ENCODE measurements around the gene OPALIN.
"Not testable (repeated sequence)": the region's sequence is repeated elsewhere in the genome, so short reads cannot be mapped to it uniquely, and the experiment has no call there.

OPALIN gene

DNA sequence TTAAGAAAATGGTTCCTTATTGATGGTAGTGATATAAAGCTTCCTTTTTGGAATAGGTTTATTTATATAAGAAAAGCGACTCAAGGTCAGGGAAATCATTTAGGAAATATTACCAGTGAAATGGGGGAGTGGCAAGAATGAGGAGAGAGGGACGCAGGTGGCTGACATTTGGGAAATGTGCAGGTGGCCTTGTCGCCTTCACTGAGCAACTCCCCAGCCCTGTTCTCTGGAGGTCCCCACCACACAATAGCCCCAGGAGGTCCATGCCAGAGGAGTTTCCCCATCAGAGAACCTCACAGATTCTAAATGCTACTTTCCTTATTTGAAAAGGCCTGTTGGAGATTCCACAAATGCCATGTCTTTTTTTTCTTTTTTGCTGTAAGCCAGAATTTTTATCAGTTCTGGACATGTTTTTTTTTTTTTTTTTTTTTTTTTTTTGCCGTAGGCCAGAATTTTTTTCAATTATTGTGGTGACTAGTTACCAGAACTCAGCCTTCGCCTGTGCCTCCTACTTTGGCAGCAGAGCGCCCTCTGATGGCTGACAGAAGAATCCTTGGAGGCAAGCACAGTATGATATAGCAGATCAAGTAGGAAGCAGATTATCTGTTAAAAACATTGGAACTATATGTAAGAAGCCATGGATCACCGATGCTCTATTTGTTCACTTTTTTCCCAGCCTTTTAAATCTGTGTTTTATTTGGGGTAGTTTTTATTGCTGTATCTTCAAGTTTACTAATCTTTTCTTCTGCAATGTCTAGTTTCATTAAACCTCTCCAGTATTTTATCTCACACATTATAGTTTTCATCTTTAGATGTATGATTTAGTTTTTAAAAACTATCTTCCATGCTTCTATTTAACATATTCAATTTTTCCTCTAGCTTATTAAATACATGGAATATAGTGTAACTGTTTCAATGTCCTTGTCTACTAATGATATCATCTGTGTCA lies 18.6 kb downstream of the OPALIN start:
- DNase-seq (ENCODE audit: extremely low read depth in 1 of 2, low read depth in 1 of 2), result peak; percentile 1 to 8

DNA sequence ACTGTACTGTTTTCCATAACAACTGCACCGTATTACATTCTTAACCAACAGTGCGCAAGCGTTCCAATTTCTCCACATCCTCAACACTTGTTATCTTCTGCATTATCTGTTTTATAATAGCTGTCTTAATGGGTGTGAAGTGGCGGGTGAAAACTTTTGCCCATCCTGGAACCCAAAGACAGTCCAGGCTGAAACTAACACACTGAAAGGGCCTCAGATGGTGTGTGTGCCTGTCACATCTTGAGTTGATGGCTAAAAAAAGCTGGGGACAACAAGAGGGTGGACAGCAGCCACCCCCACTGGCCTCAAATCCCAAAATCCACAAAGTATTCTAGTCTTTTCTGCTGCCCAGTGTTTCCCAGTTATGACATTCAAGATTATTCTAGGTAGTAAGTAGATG lies 19.4 kb downstream of the OPALIN start:
- no peak for DNase-seq (ENCODE audit: extremely low read depth in 1 of 2, low read depth in 1 of 2)

DNA sequence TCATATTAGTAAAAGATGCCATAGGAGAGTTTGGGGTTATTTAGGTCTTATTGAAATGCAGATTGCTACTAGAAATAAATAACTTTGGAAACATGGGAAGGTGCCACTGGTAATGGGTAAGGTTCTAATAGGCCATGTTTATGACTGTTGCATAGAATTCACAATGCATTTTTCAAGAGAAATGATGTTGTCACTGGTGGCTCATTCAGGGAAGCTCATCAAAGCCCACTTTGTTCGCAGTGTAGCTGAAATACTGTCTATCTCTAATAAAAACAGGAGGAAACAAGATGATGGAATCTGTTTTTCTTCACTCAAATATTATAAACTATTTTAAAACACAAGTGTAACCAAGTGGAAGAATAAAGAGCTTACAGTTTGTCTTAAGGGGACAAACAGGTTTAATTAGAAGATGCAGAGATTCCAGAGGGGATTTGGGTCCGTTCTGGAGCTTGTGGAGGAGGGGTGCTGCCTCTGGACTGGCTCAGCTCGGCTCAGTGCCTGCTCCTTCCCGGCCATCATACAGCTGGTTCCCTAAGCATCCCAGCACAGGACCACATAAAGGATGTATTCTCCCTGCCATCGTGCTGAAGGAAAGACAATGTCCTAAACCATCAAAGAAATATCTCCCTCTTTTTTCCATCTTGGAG lies 20.4 kb downstream of the OPALIN start:
- no peak for DNase-seq (ENCODE audit: extremely low read depth in 1 of 2, low read depth in 1 of 2)

DNA sequence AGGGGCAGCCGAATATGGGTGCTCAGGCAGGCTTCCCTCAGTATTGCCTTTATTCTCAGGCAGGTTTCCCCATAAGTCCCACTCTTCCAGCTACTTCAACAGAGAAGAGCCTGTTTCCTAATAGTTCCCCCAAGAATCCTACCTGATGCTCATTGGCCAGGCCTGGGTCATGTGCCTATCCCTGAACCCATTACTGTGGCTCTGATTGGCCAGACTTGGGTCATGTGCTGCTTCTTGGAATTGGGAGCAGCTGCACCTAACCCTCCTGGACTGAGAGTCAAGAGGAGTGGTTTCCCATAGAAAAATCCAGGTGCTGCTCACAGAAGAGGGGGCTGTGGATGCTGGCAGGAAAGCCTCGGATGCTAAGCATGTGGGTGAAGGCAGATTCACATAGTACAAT lies 21.7 kb downstream of the OPALIN start:
- DNase-seq (ENCODE audit: extremely low read depth in 1 of 2, low read depth in 1 of 2), result no peak

DNA sequence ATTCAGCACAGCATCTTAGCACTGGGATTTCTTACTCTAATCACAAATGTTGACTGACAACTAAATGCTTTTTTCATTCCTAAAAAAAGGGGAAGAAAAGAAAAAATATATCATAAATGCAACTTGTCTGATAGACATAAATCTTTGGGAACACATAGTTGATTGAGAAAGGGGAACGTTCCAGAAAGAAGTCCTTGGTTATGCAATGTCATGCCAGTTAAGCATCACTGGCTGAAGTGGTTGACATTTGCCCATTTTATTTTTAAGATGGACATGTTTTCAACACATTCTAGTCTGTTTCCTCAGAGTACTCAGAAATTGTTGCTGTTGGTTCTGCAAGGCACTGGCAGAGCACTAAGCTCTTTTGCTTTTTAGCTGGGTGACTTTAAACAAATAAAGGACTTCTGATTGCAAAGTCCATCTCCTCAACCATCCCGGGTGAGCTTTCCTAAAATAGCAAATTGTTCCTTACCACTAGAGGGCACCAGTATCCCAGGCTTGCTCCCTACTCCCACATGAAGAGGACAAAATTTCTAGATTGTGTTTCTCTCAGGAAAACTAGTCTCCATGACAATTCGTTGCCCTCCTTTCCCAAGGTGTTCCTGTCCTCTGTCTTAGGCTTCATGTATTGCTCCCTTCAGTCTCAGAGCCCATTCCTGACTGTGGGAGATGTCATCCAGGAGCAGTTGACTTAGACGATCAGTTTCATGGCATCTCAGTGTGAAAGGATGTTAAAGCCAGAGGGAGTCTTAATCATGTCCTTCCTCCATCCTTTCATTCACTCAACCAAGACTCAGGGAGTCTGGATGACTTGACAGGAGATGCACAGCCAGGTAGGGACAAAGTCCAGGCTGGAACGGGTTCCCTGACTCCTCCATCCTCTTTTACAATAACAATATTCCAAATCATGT lies 23.9 kb downstream of the OPALIN start:
- no peak for DNase-seq (ENCODE audit: extremely low read depth in 1 of 2, low read depth in 1 of 2)

DNA sequence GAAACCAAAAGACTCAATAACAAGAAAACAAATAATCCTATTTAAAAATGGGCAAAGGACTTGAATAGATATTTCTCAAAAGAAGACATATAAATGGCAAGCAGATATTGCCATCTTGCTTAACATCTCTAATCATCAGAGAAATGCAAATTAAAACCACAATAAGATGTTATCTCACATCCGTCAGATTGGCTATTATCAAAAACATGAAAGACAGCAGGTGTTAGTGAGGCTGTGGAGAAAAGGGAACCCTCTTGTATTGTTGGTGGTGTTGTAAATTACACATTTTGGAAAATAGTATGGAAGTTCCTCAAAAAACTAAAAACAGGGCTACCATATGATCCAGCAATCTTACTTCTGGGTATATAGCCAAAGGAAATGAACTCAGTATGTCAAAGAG lies 25.7 kb downstream of the OPALIN start:
- DNase-seq (ENCODE audit: extremely low read depth in 1 of 2, low read depth in 1 of 2), result no peak

DNA sequence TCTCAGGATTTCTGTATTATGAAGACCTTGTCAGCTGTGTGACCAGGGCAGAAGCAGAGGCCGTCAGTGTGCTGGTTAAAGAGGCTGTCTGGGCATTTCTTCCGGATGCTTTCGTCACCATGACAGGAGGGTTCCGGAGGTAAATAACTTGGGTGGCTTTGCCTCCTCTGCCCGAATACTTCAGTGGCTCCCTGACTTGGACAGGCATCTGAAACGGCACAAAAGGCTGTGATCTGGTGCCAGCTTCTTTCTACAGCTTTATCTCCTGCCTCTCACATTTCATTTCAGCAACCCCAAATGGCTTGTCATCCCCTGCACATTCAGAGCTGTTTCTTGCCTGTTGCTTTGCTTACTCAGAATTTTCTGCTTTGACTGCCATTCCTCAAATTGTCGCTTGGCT lies 31.3 kb downstream of the OPALIN start:
- no peak for DNase-seq (ENCODE audit: extremely low read depth in 1 of 2, low read depth in 1 of 2)

DNA sequence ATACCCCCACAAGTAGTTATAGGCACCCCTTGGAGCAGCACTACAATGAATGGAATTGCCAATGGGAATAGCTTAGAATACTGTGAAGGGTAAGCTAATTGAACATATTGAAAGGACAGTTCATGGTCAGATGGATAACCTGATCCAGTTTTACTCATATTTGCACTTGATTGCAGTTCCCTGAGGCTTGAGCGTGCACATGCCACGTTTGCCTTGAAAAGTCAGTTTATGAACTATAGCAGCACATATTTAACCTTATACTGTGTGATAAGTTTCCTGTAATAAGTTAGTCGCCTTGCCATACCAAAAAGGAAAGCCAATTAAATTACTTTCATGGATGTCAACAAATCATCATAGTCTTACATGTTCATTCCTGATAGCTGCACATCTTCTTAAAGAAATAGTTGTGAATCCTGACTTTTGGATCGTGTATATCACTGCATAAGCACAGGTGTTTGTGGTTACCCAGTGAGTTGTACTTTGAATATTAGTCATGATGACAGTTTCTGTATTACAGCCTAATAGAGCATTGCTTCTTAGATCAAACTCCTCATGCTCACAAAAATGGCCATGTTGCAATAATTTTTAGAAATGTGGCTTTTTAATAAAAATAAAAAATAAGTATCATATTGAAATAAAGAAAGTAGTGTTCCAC lies 33.0 kb downstream of the OPALIN start:
- no peak for DNase-seq (ENCODE audit: extremely low read depth in 1 of 2, low read depth in 1 of 2)

DNA sequence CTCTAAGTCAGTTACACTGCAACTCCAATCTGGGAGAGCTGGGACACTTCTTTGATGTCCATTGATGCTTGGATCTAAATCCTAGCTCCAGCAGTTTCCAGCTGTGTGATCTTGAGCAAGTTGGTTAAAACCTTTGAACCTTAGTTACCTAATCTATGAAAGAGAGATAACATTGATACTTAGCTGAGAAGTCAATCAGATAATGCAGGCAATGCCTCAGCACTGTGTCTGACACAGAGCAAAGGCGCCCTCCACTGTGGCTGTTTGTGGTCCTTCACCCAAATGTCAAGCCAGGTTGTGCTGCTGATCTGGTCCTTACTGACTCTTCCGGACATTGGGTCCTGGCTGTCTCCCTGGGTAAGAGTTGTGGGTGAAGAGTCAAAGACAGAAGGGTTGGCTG lies 34.4 kb downstream of the OPALIN start:
- DNase-seq (ENCODE audit: extremely low read depth in 1 of 2, low read depth in 1 of 2), result no peak

DNA sequence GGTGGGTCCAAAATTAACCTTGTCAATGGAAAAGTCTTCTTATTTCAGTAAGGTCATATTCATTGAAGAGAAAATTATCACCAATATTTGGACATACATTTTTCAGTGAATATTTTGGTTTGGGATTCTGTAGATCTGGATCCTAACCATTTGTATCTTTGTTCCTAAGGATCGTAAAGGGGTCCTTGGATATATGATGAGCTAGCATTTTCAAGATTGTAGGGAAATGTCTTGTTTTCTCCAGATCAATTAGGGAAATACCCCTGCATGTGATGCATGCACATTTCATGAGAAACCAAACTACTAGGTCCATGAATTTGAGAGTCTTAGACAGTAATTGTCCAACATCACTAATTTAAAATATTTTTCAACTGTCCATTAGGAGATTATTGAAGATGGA lies 36.5 kb downstream of the OPALIN start:
- DNase-seq (ENCODE audit: extremely low read depth in 1 of 2, low read depth in 1 of 2), result no peak

DNA sequence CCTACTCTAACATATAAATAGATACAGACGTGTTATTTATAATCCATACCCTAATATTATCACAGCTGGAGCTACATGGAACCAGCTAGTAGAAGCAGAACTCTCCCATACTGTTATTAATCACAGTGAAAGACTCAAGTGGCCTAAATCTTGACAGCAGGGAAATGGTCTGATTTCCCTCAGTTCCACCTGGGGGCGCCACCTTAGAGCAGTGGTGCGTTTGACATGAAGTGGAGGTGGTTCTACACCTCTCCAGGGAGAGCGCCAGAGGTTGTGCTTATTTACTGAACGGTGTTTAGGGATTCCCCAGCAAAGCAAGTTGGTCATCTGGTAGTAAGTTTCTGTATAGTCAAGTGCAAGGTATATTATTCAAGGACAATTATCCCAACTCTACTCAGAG lies 37.0 kb downstream of the OPALIN start:
- DNase-seq (ENCODE audit: extremely low read depth in 1 of 2, low read depth in 1 of 2), result no peak

DNA sequence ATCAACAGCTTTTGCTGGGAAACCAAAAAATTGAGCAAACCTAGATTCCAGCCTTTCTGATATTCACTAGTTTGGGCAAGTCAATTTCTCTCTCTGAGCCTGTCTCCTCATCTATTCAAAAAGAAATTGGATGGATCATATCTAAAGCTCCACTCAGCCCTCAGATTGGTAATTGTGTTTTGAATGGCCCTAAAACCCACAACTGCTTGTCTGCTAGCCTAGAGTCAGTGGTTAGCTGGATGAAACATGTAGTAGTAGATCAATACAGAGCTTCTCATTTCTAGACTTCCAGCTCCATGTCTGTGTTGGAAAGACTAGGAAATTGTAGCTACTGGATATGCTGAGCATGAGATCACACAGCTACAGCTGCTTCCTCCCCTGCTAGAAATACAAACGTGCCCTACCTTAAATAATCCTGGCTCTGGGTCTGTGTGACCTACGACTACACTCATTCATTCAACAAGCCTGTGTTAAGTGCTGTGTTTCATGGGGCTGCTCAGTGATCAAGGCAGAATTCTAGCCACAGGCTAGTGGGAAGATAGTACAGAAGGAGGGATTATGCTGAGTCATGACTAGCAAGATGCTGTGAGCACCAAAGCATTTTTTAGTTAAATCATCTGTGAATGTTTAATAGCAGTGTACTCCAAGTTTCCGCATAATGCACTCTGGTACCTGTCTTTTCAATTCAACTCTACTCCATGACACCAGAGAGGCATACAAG lies 38.9 kb downstream of the OPALIN start:
- no peak for DNase-seq (ENCODE audit: extremely low read depth in 1 of 2, low read depth in 1 of 2)

DNA sequence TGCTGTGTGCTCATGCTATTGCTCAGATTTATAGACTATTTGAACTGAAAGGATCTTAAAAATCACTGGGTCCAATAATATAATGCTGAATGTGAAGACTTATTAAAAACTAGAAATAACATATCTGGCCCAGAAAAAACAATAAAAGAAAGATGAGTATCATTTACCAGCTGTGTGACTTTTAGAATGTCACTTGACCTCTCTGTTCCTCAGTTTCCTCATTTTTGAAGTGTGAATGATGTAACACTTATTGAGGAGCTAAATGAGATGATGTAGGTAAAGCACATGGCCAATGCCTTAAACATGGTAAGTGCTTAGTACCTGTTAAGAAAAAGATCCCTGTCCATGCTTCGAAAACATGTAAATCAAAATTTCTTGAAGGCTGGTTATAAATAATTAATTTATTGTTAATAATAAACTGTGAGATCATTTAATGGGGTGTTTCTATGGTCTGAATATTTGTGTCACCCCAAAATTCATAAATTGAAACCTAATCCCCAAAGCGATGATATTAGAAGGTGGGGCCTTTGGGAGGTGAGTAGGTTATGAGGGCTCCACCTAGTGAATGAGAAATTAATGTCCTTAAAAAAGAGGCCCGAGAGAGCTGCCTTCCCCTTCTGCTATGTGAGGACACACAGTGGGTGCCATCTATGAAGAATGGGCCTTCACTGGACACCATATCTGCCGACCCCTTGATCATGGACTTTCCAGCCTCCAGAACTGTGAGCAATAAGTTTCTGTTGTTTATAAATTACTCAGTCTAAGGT lies 41.6 kb downstream of the OPALIN start:
- no peak for DNase-seq (ENCODE audit: extremely low read depth in 1 of 2, low read depth in 1 of 2)

DNA sequence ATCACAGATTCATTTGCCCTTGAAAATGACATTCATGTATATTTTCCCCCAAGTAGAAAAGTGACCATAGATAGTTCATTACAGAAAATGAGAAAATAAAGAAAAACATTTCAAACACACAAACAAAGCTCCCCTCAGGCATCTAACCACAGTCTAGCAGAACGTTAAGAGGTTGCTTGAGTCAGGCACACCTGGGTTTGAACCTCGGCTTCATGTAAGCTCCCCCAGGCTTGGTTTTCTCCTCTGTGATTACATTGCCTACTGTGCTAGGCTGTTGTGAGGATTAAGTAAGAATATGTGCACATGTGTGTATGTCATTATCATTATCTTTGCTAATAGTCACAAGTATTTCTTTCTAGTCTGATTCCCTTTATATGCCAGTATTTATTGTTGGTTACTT lies 45.5 kb downstream of the OPALIN start:
- no peak for DNase-seq (ENCODE audit: extremely low read depth in 1 of 2, low read depth in 1 of 2)

DNA sequence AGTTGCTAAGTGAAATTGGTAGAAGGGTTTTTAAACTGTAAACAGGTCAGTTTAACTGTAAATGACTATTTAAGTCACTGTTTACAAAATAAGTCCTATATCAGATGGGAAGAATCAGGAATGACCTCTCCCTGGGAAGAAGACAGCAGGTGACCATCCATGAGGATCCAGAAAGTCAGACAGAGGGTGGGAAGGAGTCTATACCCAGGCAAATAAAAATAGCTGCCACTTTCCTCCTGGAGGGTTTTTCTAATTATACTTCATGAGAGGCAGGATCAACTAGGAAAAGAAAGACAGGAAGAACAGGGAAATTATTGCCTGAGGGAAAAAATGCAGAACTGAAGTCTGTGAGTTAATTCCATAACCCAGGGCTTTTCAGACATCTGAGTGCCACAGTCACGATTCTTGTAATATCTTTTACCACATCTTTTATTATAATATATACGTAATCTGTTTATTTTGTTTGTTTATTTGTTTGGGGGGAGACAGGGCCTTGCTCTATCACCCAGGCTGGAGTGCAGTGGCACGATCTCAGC lies 47.6 kb downstream of the OPALIN start:
- DNase-seq (ENCODE audit: extremely low read depth in 1 of 2, low read depth in 1 of 2), result no peak

DNA sequence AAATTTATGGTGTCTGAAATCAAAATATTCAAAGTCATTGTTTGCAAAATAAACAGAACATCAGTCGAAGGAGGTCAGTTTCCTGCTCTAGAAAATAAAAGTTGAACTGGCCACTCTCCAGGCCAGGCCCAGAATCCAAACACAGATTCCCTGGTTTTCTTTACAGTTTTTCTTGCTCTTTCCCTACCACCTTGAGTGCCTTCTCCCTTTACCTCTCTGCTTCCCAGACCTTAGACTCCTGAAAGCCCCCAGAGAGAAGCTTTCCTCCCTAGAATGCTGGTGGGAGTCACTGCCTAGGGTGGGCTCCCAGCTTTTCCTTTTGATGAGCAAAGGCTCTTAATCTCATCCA lies 48.5 kb downstream of the OPALIN start:
- DNase-seq (ENCODE audit: extremely low read depth in 1 of 2, low read depth in 1 of 2), result no peak

DNA sequence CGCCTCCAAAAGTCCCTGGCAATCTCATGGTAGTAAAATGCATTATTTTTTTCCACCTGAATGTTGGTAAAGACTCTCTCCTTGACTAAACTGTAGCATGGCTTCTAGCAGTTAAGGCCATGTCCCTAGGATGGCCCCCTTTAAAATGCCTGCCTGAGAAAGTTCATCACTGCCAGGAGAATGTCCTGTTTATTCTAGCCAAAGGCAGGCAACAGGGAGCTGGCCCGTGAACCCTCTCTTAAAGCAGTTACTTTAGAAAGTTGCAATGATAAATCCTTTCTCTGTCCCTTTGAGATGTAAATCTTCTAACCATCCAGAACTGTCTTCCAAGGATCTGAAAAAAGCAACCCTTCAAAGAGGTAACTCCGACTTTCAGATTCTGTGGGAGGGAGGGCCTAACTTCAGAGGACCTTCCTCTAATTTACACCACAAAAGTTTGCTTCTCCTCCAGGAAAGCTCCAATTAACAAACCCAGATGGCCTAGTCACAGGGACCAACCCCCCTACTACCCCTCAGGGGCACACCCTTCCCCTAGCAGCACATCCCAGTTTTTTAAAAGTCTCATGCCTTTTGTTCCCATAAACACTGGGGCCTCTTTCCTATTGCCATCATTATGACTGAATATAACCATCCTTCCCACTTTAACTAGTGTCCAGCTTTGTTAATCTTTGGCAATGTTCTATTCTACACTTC lies 49.0 kb downstream of the OPALIN start:
- DNase-seq (ENCODE audit: extremely low read depth in 1 of 2, low read depth in 1 of 2), result no peak

DNA sequence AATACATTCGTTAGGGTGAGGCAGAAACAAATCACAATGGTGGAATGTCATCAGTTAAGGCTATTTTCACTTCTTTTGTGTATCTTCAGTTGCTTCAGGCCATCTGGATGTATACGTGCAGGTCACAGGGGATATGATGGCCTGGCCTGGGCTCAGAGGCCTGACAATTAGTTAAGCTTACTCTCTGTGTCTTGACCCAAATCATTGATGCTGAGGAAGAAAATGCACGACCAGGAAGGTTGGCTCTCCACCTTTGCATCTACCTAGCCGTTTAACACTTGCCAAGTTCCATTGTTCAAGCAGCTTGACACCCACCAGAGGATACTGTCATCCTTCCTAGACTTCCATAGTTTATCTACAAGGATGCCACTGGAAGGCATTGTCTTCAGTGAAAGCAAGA lies 49.9 kb downstream of the OPALIN start:
- not testable (repeated sequence) for DNase-seq (ENCODE audit: extremely low read depth in 1 of 2, low read depth in 1 of 2)

DNA sequence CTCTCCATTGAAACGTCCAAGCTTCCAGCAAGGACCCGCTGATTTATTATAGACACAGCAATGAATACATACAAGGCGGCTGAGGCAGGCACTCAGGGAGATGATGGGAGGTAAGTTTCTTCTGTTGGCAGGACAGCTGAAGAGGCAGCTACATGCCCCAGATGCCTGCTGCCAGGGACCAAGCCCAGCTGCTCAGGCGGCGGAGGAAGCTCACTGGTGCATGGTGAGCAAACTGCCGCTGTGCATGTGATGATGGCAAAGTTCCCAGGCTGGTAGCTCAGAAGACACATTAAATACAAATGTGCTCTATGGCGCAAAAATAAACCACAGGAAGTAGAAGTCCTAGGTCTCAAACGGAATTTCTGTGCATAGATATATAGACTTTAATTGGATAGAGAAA lies 52.3 kb downstream of the OPALIN start:
- no peak for DNase-seq (ENCODE audit: extremely low read depth in 1 of 2, low read depth in 1 of 2)

All from activated CD8-positive, alpha-beta memory T cell treated with anti-CD3 and anti-CD28 coated beads for 1 hour (primary cell).